PC-9 (cell line): ENCODE results near the gene TGFB1.
"Not testable (repeated sequence)": the region's sequence is repeated elsewhere in the genome, so short reads cannot be mapped to it uniquely, and the experiment has no call there.

ENCODE experiments used
- CTCF ChIP-seq: fragments of 200-600 bp; sonication (generic); conservative IDR thresholded peaks from 2 replicates; pipeline ENCODE4 v1.6.1; 2017; ENCODE audit warnings: mixed run types, antibody characterized with exemption, mild to moderate bottlenecking, moderate library complexity
- EZH2 ChIP-seq: fragments of 200-600 bp; sonication (generic); IDR thresholded peaks from 2 replicates; pipeline ENCODE4 v1.8.0; 2017; ENCODE audit warnings: antibody characterized with exemption, low read depth

DNA sequence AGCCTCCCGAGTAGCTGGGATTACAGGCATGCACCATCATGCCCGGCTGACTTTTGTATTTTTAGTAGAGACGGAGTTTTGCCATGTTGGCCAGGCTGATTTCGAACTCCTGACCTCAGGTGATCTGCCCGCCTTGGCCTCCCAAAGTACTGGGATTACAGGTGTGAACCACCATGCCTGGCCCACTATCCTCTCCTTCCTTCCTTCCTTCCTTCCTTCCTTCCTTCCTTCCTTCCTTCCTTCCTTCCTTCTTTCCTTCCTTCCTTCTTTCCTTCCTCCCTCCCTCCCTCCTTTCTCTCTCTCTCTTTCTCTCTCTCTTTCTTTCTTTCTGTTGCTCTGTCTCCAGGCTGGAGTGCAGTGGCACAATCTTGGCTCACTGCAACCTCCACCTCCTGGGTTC is 17.4 kb upstream of the TGFB1 start:
- not testable (repeated sequence) for TF ChIP-seq CTCF, EZH2
